GM21529 (cell line): Measurements from ENCODE around the gene GOT1.

Source experiments
- ATAC-seq: cut with Tn5 transposase; IDR thresholded peaks from one replicate; pipeline ENCODE4 v1.9.1; 2021; ENCODE audit not compliant: unreplicated experiment

GOT1 gene

GRCh38 chr10:99430451-99431189 lies at the start of gene GOT1:
GOT1 (minus strand) TSS chr10:99430624; CDS start chr10:99430565, 59 bp downstream.
- ATAC-seq: peak; percentile 96

GRCh38 chr10:99470327-99470726 lies 39.9 kb upstream of the GOT1 start:
- no peak for ATAC-seq

- no peak for ATAC-seq
Observed at GRCh38 chr10:99467236-99467999, 37.0 kb upstream of the GOT1 start.

DNA sequence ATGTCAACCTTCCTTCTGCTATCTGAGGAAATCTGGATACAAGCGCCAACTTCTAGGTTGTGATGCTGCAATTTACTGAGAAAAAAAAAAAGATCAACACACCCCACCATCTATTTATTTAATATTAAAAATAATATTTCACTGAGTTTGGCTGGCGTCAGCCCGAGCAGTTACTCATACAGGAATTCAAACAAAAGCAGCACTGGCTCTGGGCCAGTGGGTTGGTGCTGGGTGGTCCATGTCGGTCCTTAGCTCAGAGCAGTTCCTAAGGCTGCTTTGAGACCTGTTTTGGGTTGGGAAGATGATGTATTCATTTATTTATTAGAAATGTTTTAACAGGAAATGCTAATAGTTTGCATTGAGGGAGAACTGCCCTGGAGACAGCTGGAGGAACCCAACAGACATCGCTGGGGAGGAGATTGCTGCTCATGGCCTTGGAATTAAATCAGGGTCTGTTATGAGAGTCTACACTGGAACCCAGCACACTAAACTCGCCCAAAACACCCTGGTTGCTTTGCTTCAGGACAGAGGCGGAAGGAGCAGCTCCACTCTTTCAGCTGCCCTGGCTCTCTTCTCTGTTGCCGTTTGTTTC lies 36.3 kb upstream of the GOT1 start:
- ATAC-seq: no peak

- ATAC-seq: no peak
Observed at GRCh38 chr10:99461230-99461629, 30.8 kb upstream of the GOT1 start.

GRCh38 chr10:99460070-99460469 lies 29.6 kb upstream of the GOT1 start:
- no peak for ATAC-seq

DNA sequence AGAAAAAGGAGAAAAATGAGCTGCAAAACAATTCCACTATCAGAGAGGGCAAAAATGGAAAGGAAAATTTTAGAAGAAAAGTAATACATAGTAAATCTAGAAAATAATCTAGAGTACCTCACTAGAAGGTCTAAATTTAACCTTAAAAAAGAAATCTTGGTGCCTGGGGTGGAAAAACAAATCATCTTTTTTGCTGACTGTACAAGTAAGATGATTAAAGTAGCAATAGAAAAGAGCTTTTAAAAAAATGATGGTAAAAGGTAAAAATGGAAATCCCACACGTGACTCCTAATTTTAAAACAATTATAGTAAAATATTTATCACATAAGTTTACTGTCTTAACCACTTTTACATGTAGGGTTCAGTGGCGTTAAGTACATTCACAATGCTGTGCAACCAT lies 28.8 kb upstream of the GOT1 start:
- no peak for ATAC-seq

DNA sequence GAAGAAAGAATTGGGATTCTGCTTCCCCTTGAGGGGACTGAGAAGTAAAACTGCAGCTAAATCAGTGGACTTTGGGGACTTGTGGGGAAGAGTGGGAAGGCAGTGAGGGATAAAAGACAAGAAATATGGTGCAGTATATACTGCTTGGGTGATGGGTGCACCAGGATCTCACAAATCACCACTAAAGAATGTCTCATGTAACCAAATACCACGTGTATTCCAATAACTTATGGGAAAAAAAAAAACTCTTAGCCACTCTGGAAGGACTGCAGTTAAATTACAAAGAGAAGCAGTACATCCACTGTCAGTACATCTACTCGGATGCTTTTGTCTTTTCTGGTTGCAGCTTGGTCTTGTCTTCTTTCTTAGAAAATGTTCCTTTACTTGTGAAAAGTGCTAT lies 27.4 kb upstream of the GOT1 start:
- ATAC-seq: no peak

DNA sequence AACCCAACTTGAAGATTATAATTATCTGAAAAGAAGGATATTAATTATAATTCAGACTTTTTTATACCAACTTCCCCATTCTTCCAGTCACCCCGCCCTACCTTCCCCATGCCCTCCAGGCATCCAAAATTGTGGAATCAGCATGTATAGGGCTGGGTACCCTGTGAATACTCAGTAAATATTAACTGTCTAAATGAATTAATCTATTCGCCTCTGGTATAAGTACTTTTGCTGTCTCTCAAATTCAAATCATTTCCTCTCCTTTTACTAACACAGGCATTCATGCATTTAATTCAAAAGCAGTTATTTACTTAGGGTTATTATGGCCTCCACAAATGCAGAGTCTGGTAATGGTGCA lies 26.5 kb upstream of the GOT1 start:
- no peak for ATAC-seq

- ATAC-seq: no peak
Observed at GRCh38 chr10:99456207-99456930, 25.9 kb upstream of the GOT1 start.

- no peak for ATAC-seq
Observed at GRCh38 chr10:99451981-99452380, 21.6 kb upstream of the GOT1 start.

DNA sequence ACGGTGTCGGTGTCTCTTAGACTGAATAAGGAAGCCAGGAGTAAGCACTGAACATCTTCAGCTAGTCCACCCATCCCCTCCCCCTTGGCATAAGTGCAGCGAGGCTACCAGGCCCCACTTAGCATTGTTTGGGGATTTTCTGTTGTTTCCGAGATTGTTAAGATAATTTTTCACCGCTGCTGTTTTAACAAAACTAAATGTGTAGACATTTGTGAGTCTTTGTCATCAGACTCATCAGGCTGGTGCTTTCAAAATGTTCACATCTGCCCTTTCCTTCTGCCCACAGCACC lies 21.0 kb upstream of the GOT1 start:
- ATAC-seq: no peak

DNA sequence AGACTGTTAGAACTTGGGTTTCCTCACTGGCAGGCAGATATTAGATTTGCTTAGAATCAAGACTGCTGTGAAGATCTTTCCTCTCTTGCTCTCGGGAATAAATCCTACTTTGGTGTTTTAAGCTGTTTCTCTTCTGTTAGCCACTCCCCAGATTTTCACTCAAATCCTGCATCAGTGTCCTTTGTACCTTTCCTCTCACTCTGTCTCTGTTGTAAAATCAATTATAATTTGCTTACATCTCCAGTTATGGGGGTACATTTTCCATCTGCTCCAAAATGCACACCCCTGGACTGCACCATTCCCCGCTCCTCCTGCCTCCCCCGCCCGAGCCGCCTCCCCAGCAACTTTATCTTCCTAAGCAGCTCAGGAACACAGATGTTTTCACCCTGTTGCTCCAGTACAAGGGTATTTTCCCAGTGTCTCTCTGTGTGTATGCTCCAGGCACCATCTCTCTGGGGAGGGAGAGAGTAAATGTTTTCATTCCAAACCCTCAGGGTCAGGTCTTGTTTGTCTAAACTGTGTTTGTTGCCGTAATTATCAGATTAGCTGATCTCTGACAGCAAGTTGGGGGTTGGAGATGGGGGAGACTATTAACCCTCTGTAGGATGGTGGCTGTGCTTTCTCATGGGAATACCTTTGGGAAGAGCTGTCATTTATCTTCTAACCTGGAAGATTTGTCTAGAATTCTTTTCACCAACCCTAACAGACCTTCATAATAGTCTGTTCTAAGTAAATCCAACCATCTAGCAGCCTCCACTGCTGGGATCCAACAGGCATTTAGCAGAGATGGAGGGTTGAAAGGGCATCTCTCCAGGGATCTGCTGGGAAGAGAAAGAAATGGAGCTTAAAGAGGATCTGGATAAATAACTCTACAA lies 20.4 kb upstream of the GOT1 start:
- no peak for ATAC-seq

- ATAC-seq: no peak
Observed at GRCh38 chr10:99450156-99450555, 19.7 kb upstream of the GOT1 start.

DNA sequence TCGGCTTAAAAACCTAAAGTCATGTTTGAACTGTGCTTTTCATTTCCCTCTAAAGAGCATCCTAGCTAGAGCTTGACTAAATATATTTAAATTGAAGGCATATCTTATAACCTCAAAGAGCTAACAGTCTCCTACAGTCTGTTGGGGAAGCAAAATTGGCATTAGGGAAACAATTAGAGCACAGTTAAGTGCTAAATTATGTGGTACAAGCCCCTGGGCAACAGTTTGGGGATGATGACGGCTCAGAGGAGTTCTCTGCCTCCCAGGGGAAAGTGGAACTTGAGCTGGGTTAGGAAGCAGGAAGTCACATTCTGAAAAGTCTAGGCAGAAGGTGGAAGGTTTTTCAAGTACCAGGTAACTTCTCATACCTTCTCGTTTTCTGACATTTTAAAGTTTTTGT lies 18.6 kb upstream of the GOT1 start:
- ATAC-seq: no peak

- no peak for ATAC-seq
Observed at GRCh38 chr10:99444383-99445045, 14.1 kb upstream of the GOT1 start.

DNA sequence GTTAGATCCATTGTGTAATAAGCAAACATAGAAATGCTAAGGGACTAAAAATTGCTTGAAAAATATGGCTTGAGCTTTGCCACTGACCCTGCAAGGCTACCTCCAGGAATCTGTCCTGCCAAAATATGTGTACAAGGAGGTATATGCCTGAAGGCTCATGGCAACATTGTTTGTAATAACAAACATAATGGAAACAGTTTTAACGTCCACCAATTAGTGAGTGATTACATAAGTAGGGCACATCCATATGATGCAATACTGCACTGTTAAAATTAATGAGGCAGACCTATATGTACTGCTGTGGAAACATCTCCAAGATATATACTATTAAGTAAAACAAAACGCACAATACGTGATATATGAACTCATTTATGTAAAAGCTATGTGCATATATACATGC lies 13.1 kb upstream of the GOT1 start:
- no peak for ATAC-seq

DNA sequence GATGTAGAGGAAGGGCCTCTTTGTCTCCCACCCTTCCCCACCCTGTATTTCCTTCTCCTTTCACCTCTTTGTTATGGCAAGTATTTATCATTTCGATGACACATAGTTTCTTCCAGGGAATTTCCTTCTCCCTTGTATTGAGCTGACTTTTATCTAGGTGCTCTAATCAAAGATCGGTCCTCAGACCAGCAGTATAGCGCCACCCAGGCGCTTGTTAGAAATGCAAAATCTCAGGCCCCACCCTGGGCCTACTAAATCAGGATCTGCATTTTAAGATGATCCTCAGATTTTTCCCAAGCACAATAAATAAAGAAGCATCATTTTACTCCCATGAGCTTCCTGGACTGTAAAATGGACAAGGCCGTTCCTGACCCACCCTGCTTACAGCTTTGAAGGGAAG lies 12.0 kb upstream of the GOT1 start:
- ATAC-seq: no peak

DNA sequence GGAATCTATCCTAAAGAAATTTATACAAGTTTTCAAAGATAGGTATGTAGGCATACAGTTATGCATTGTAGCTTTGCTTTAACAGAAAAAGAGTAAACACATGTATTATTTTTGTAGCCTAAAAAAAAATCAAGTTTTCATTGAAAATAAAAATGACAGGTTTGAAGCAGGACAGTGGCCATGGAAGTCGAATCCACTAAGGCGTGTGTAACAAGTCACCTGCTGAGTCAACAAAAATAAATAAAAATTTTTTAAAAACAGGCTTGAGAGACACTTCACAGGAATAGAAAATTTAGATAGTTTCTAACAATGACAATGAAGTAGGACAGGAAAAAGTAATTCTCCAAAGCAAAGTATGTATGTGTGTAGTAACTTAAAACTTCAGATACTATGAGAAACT lies 8.5 kb upstream of the GOT1 start:
- no peak for ATAC-seq

DNA sequence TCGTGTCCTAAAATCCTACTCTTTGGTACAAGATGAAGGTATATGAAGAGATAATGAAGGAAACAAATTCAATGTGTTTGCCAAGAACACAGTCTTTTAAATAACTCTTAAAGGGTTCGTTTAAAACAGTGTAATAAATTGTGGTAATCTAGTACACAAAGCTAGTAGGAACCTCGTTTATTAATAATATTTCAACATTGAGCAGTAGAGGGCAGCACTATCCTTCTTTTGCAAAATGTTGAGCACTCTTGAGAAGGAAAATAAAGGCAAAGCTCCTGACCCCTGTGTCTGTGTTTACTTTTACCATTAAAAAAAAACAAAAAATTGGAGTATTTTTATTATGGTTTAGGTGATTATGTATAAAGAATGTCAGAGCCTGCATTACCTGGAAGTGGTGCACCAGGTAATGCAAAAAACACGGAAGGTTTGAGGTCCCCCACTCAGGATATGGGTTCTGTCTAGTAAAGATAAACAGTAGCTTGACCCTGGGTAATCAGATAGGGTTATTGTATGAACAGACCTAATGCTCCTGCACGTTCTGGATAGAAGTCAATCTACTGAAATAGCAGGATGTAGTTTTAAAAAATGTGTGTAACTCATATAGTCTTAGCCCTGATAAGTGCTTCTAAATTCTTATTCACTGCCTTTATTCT lies 5.7 kb upstream of the GOT1 start:
- ATAC-seq: peak; percentile 50
